Transverse colon (tissue), 3 donors: ENCODE results near the gene SCT.

Experiments used
- EP300 ChIP-seq: sonication (generic); formaldehyde crosslinking; IDR thresholded peaks from one replicate; pipeline ENCODE4 v1.6.1; 2017; ENCODE audit warnings: antibody characterized with exemption, low read depth
- POLR2A ChIP-seq: fragments of 450-650 bp; IDR thresholded peaks from one replicate; pipeline ENCODE4 v1.6.1; 2016; ENCODE audit warnings: antibody characterized with exemption, mild to moderate bottlenecking, moderate library complexity
- TF ChIP-seq, protein P1 (sequence below), 5 experiments: fragments of 200-600 bp in 3 of 5; fragments of 450-650 bp in 2 of 5; sonication (generic) in 3 of 5; IDR thresholded peaks; 1 replicate in 2 of 5; 2 replicates in 3 of 5; pipeline ENCODE4 v1.5.1; 2016 to 2017; ENCODE audit warnings: antibody characterized with exemption in 5 of 5, inconsistent platforms in 3 of 5, mild to moderate bottlenecking in 2 of 5, moderate library complexity in 1 of 5

DNA sequence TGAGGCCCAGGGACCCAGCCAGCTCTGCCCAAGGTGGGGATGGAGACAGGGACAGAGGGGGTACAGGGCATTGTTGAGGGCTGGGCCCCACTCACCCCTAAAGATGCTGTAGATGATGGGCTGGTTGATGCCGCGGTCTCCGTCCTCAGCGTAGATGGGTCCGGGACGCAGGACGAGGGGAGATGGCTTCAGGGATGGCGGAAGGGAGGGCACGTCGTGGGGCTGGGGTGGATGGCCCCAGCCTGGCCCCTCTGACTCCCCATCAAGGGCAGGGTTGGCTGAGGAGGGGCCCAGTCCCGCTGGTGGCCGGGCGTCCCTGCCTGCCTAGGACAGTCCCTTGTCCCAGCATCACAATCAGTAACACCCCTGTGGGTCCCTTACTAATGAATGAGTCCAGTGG, 6.8 kb downstream of the SCT start:
- TF ChIP-seq, protein P1, sequence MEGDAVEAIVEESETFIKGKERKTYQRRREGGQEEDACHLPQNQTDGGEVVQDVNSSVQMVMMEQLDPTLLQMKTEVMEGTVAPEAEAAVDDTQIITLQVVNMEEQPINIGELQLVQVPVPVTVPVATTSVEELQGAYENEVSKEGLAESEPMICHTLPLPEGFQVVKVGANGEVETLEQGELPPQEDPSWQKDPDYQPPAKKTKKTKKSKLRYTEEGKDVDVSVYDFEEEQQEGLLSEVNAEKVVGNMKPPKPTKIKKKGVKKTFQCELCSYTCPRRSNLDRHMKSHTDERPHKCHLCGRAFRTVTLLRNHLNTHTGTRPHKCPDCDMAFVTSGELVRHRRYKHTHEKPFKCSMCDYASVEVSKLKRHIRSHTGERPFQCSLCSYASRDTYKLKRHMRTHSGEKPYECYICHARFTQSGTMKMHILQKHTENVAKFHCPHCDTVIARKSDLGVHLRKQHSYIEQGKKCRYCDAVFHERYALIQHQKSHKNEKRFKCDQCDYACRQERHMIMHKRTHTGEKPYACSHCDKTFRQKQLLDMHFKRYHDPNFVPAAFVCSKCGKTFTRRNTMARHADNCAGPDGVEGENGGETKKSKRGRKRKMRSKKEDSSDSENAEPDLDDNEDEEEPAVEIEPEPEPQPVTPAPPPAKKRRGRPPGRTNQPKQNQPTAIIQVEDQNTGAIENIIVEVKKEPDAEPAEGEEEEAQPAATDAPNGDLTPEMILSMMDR (IDR thresholded peaks at IDR 0.05) = no peak
- no peak for TF ChIP-seq POLR2A
- no peak for TF ChIP-seq EP300
